Ovary (tissue), 9 donors: Measurements from ENCODE around the gene P2RY14. TPM values are rescaled to one million over a fixed set of nuclear protein-coding genes. Genes with fewer than 3 reads are reported as not detected.

Source experiments
- DNase-seq, 5 donors: peaks; one replicate each; pipeline ENCODE4 v3.0.0-alpha.2; 2019 to 2020
- H3K27ac ChIP-seq, 2 donors: fragments of 200-600 bp; one replicate each; pipeline versions ENCODE4 v1.5.1 to v1.8.0; 2019 to 2022
- H3K27me3 ChIP-seq: fragments of 200-600 bp; one replicate; pipeline ENCODE4 v1.8.0; 2022
- H3K36me3 ChIP-seq: fragments of 200-600 bp; sonication (generic); one replicate; pipeline ENCODE4 v1.5.1; 2019
- H3K4me1 ChIP-seq: one replicate; pipeline ENCODE4 v1.8.1; 2013; ENCODE audit warnings: mild to moderate bottlenecking, moderate library complexity; ENCODE audit not compliant: insufficient read depth
- H3K4me3 ChIP-seq: fragments of 200-600 bp; sonication (generic); one replicate; pipeline ENCODE4 v1.5.1; 2017
- H3K9me3 ChIP-seq, 2 donors: fragments of 200-600 bp in 1 of 2; sonication (generic) in 1 of 2; one replicate each; pipeline versions ENCODE4 v1.5.1 to v1.8.1; 2013 to 2019; ENCODE audit warnings: mild to moderate bottlenecking in 1 of 2, moderate library complexity in 1 of 2
- EP300 ChIP-seq: sonication (generic); formaldehyde crosslinking; IDR thresholded peaks from one replicate; pipeline ENCODE4 v1.6.1; 2017; ENCODE audit warnings: antibody characterized with exemption
- POLR2A ChIP-seq: fragments of 450-650 bp; IDR thresholded peaks from one replicate; pipeline ENCODE4 v1.6.1; 2017; ENCODE audit warnings: antibody characterized with exemption, mild to moderate bottlenecking, moderate library complexity
- WGBS, 3 donors: extraction: QIAGEN DNeasy Blood & Tissue Kit in 1 of 3; methylation state at CpG; one replicate each; pipeline versions ENCODE4 v1.1.5 to v1.1.7; 2013 to 2017; 5-methylcytosine and 5-hydroxymethylcytosine counted together
- intact Hi-C, 4 donors: fragments of 100-400 bp; cut with DNase I; formaldehyde crosslinking; loops; one replicate each; pipeline versions ENCODE4 v1.11.0 to v1.15.1; 2022 to 2023
- polyA plus RNA-seq, 2 donors: library from polyadenylated mRNA; stranded (reverse); fragments of 200-250 nt in 1 of 2; fragments of 350-450 nt in 1 of 2; fragmentation: Illumina TruSeq in 1 of 2; extraction: RNeasy Lipid Tissue Mini Kit (QIAGEN cat#74804) in 1 of 2; gene quantifications; one replicate each; pipeline ENCODE4 v1.2.3, GENCODE V29; 2013 to 2014
- total RNA-seq, 7 donors: library from RNA; depleted of rRNA in 2 of 7; stranded (reverse); fragments of >200 nt in 2 of 7; fragmentation: NEBNext Ultra II Directional in 3 of 7; extraction: Animal tissue kit (Norgen Biotek cat#: 25700) in 3 of 7; gene quantifications; one replicate each; pipeline versions ENCODE4 v1.1.0 to v1.2.4, GENCODE V29; 2016 to 2023
- TF ChIP-seq, protein P1 (sequence below), 3 donors: fragments of 450-650 bp in 2 of 3; fragments of 200-600 bp in 1 of 3; IDR thresholded peaks; one replicate each; pipeline versions ENCODE4 v1.5.1 to v1.8.0; 2016 to 2022; ENCODE audit warnings: antibody characterized with exemption in 3 of 3, mild to moderate bottlenecking in 1 of 3
- donor health status: DM: no; HTN: no; CAD: no; lungs with moderate emphysema.
- donor health status: DM: no; HTN: no; CAD: no.
- donor health status: Bipolar disorder and iron deficiency.
- donor health status: DM: yes; HTN: yes; CAD: no.
- donor health status: DM: no; HTN: no; CAD: no.
- donor health status: DM: yes; HTN: yes; CAD: no.

P2RY14 gene
- total and polyA plus RNA-seq, 9 donors, result 0.28 to 2.8 (median 0.70) TPM; not detected in 1

GRCh38 chr3:151206201-151206600 lies 72.1 kb downstream of the P2RY14 start:
- TF ChIP-seq EP300 (no peak), POLR2A (no peak)
- TF ChIP-seq, protein P1, sequence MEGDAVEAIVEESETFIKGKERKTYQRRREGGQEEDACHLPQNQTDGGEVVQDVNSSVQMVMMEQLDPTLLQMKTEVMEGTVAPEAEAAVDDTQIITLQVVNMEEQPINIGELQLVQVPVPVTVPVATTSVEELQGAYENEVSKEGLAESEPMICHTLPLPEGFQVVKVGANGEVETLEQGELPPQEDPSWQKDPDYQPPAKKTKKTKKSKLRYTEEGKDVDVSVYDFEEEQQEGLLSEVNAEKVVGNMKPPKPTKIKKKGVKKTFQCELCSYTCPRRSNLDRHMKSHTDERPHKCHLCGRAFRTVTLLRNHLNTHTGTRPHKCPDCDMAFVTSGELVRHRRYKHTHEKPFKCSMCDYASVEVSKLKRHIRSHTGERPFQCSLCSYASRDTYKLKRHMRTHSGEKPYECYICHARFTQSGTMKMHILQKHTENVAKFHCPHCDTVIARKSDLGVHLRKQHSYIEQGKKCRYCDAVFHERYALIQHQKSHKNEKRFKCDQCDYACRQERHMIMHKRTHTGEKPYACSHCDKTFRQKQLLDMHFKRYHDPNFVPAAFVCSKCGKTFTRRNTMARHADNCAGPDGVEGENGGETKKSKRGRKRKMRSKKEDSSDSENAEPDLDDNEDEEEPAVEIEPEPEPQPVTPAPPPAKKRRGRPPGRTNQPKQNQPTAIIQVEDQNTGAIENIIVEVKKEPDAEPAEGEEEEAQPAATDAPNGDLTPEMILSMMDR (IDR thresholded peaks at IDR 0.05), result no peak
- Histone ChIP-seq H3K36me3 (no peaks in the 10 kb centered on the region), H3K4me3 (no peak overlapping the region), H3K4me1 (no peaks in the 10 kb centered on the region), H3K27ac (no peak overlapping the region), H3K27me3 (no peaks in the 10 kb centered on the region), H3K9me3 (no peaks in the 10 kb centered on the region)
- intact Hi-C loops, result no loop called here
- no peak for DNase-seq
- 82 to 90% (median 89%) methylated on average over 3 of the region's 3 CpGs for WGBS, 3 donors

DNA sequence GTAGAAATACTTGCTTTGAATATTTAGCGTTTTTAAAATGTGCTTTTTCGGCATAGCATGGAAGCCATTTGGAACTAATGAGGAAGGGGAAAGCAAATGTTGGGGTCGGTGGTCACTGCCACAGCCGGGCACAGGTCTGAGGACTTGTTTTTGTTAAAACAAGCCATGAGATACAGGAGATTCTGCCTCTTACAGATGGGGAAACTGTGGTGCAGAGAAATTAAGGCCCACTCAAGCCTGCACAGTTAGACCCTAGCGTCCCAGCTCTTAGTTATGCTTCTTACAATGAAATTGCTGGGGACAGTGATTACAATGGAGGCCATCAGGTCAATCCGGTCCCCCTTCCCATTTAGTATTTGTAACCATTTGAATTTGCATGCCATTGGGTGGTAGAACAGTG lies 72.9 kb downstream of the P2RY14 start:
- Histone ChIP-seq H3K27ac (no peak overlapping the region), H3K36me3 (no peaks in the 10 kb centered on the region), H3K4me3 (no peak overlapping the region), H3K4me1 (no peaks in the 10 kb centered on the region), H3K9me3 (no peaks in the 10 kb centered on the region), H3K27me3 (no peaks in the 10 kb centered on the region)
- TF ChIP-seq POLR2A, result no peak
- TF ChIP-seq EP300, result no peak
- TF ChIP-seq, protein P1 (IDR thresholded peaks at IDR 0.05), result no peak
- intact Hi-C loops, result no loop called here
- no peak for DNase-seq
- WGBS, 3 donors, result 93 to 96% (median 95%) methylated on average over 6 of the region's 6 CpGs

- intact Hi-C loops, result no loop called here
- Histone ChIP-seq H3K4me1 (no peaks in the 10 kb centered on the region), H3K36me3 (no peaks in the 10 kb centered on the region), H3K27me3 (no peaks in the 10 kb centered on the region), H3K9me3 (no peaks in the 10 kb centered on the region), H3K27ac (no peak overlapping the region), H3K4me3 (no peak overlapping the region)
- TF ChIP-seq EP300 (no peak), POLR2A (no peak)
- TF ChIP-seq, protein P1 (IDR thresholded peaks at IDR 0.05), result no peak
- WGBS, 3 donors, result 72 to 82% (median 74%) methylated on average over 3 of the region's 3 CpGs
- DNase-seq, result no peak
These were observed 73.6 kb downstream of the P2RY14 start for GRCh38 chr3:151204530-151205402.

GRCh38 chr3:151203051-151203420 lies 75.3 kb downstream of the P2RY14 start, which contains the start of gene GPR171:
Gene GPR171, minus strand, starts transcription at chr3:151203216. Its CDS starts 3,830 bp downstream, at chr3:151199386.
- no peak for DNase-seq
- H3K27ac ChIP-seq, result no peak within 1 kb of the TSS
- H3K9me3 ChIP-seq, result no peaks in the 10 kb centered on the region
- H3K36me3 ChIP-seq, result no peaks in the 10 kb centered on the region
- no peak within 1 kb of the TSS for H3K4me3 ChIP-seq
- intact Hi-C loops, result no loop called here
- WGBS, 3 donors, result 92 to 94% (median 94%) methylated on average over 3 of the region's 3 CpGs
- H3K4me1 ChIP-seq, result no peaks in the 10 kb centered on the region
- no peaks in the 10 kb centered on the region for H3K27me3 ChIP-seq
- no peak for TF ChIP-seq POLR2A
- TF ChIP-seq, protein P1 (IDR thresholded peaks at IDR 0.05), result no peak
- no peak for TF ChIP-seq EP300
